Mucosa of descending colon (tissue), 3 donors: ENCODE measurements around the gene MAN1C1. TPM values are rescaled to one million over a fixed set of nuclear protein-coding genes. Genes with fewer than 3 reads are reported as not detected.

ENCODE experiments used
- ATAC-seq: fragments of 200-7000 bp; cut with Tn5 transposase; one replicate; pipeline ENCODE4 v1.9.1; 2020; ENCODE audit warnings: mild to moderate bottlenecking, moderate library complexity
- DNase-seq, 3 donors: peaks; one replicate each; pipeline ENCODE4 v3.0.0-alpha.2; 2020
- H3K36me3 ChIP-seq: fragments of 200-600 bp; one replicate; pipeline ENCODE4 v1.8.0; 2021; ENCODE audit warnings: low read depth, mild to moderate bottlenecking
- H3K4me1 ChIP-seq: fragments of 200-600 bp; one replicate; pipeline ENCODE4 v1.8.0; 2021; ENCODE audit warnings: low read depth, mild to moderate bottlenecking
- H3K4me3 ChIP-seq: fragments of 200-600 bp; one replicate; pipeline ENCODE4 v1.8.0; 2021; ENCODE audit warnings: mild to moderate bottlenecking
- H3K9me3 ChIP-seq: fragments of 200-600 bp; one replicate; pipeline ENCODE4 v1.8.0; 2021; ENCODE audit warnings: mild to moderate bottlenecking
- CTCF ChIP-seq: fragments of 200-600 bp; IDR thresholded peaks from one replicate; pipeline ENCODE4 v1.8.0; 2022; ENCODE audit warnings: antibody characterized with exemption, mild to moderate bottlenecking
- intact Hi-C, 2 donors: fragments of 100-400 bp; cut with DNase I in 1 of 2; cut with micrococcal nuclease in 1 of 2; formaldehyde crosslinking; loops; one replicate each; pipeline versions ENCODE4 v1.11.0 to v1.11.1; 2022; cut with DNase I, micrococcal nuclease
- total RNA-seq, 3 donors: library from RNA; stranded (reverse); fragmentation: NEBNext Ultra II Directional in 2 of 3; extraction: Animal tissue kit (Norgen Biotek cat#: 25700) in 2 of 3; gene quantifications; one replicate each; pipeline versions ENCODE4 v1.2.1 to v1.2.4, GENCODE V29; 2021 to 2023
- donor health status: DM: no; HTN: no; CAD: no; lungs with moderate emphysema.
- donor health status: DM: no; HTN: no; CAD: no.
- donor health status: DM: no; HTN: yes; CAD: no.

Gene MAN1C1
- total RNA-seq, 3 donors from 2014 or later, result 2.5 to 22.0 (median 6.1) TPM

- Histone ChIP-seq H3K4me3 (no peak overlapping the region), H3K9me3 (no peaks in the 10 kb centered on the region), H3K36me3 (no peaks in the 10 kb centered on the region), H3K4me1 (peaks cover 30% of the 10 kb centered on the region)
- intact Hi-C loops, result no loop called here
- ATAC-seq (no peak), DNase-seq (no peak)
- TF ChIP-seq CTCF, result no peak
Measured at GRCh38 chr1:25821630-25822091, 205.1 kb downstream of the MAN1C1 start.

GRCh38 chr1:25825605-25826004 lies 209.0 kb downstream of the MAN1C1 start:
- TF ChIP-seq CTCF, result no peak
- no peak for DNase-seq
- Histone ChIP-seq H3K9me3 (no peaks in the 10 kb centered on the region), H3K36me3 (peaks cover 18% of the 10 kb centered on the region), H3K4me1 (peaks cover 12% of the 10 kb centered on the region), H3K4me3 (no peak overlapping the region)
- intact Hi-C loops, result no loop called here
- ATAC-seq, result no peak

- no peak for DNase-seq
- peaks cover 19% of the 10 kb centered on the region for H3K36me3 ChIP-seq
- intact Hi-C loops, result no loop called here
Measured at GRCh38 chr1:25826571-25826970, 210.0 kb downstream of the MAN1C1 start.

GRCh38 chr1:25828491-25828890 lies 211.9 kb downstream of the MAN1C1 start:
- Histone ChIP-seq H3K36me3 (peaks cover 26% of the 10 kb centered on the region), H3K9me3 (no peaks in the 10 kb centered on the region), H3K4me3 (no peak overlapping the region), H3K4me1 (no peaks in the 10 kb centered on the region)
- intact Hi-C loops, result no loop called here
- no peak for TF ChIP-seq CTCF
- ATAC-seq (no peak), DNase-seq (no peak)

More at GRCh38 chr1:25826571-25826970, 210.0 kb downstream of the MAN1C1 start:
- Histone ChIP-seq H3K4me1 (peaks cover 2% of the 10 kb centered on the region), H3K4me3 (no peak overlapping the region), H3K9me3 (no peaks in the 10 kb centered on the region)
- TF ChIP-seq CTCF, result no peak
- ATAC-seq, result no peak

GRCh38 chr1:25829046-25829445 lies 212.5 kb downstream of the MAN1C1 start:
- ATAC-seq (no peak), DNase-seq (no peak)
- no peaks in the 10 kb centered on the region for H3K9me3 ChIP-seq
- no peak for TF ChIP-seq CTCF
- H3K4me1 ChIP-seq, result no peaks in the 10 kb centered on the region
- H3K36me3 ChIP-seq, result peaks cover 26% of the 10 kb centered on the region
- intact Hi-C loops, result no loop called here
- no peak overlapping the region for H3K4me3 ChIP-seq
